Testis (tissue), 3 donors: ENCODE data around the gene AKR1A1. TPM values are rescaled to one million over a fixed set of nuclear protein-coding genes. Genes with fewer than 3 reads are reported as not detected.

Source experiments
- DNase-seq: peaks from one replicate; pipeline ENCODE4 v3.0.0-alpha.2; 2019
- H3K27ac ChIP-seq, 2 donors: fragments of 200-600 bp; sonication (generic); one replicate each; pipeline ENCODE4 v1.5.1; 2019
- H3K27me3 ChIP-seq: fragments of 200-600 bp; sonication (generic); one replicate; pipeline ENCODE4 v1.5.1; 2019
- H3K36me3 ChIP-seq: fragments of 200-600 bp; sonication (generic); one replicate; pipeline ENCODE4 v1.5.1; 2017; ENCODE audit warnings: low read depth; ENCODE audit errors: missing control alignments
- H3K4me1 ChIP-seq: fragments of 200-600 bp; sonication (generic); one replicate; pipeline ENCODE4 v1.5.1; 2019
- H3K4me3 ChIP-seq, 2 donors: fragments of 200-600 bp; sonication (generic); one replicate each; pipeline ENCODE4 v1.5.1; 2017 to 2019
- H3K9me3 ChIP-seq: fragments of 200-600 bp; sonication (generic); one replicate; pipeline ENCODE4 v1.5.1; 2017
- POLR2A ChIP-seq: fragments of 450-650 bp; IDR thresholded peaks from one replicate; pipeline ENCODE4 v1.6.1; 2017; ENCODE audit warnings: antibody characterized with exemption, mild to moderate bottlenecking, moderate library complexity
- WGBS, 2 donors: methylation state at CpG; one replicate each; pipeline ENCODE4 v1.1.5; 2018; 5-methylcytosine and 5-hydroxymethylcytosine counted together
- intact Hi-C: fragments of 100-400 bp; cut with DNase I; formaldehyde crosslinking; loops from one replicate; pipeline ENCODE4 v1.15.1; 2023; ENCODE audit warnings: low total_unique reads
- polyA plus RNA-seq: library from polyadenylated mRNA; stranded (reverse); fragments of 350-450 nt; fragmentation: Illumina TruSeq; extraction: RNeasy Lipid Tissue Mini Kit (QIAGEN cat#74804); gene quantifications from one replicate; pipeline ENCODE4 v1.2.3, GENCODE V29; 2014; ENCODE audit warnings: low read depth, low replicate concordance; ENCODE audit not compliant: insufficient read depth
- small RNA-seq, 2 donors: library from RNA; depleted of rRNA; stranded (forward); fragments of <200 nt; gene quantifications; one replicate each; pipeline ENCODE3, GENCODE V24; 2016
- total RNA-seq, 2 donors: library from RNA; depleted of rRNA; stranded (reverse); fragments of >200 nt; gene quantifications; one replicate each; pipeline ENCODE4 v1.2.3, GENCODE V29; 2016
- TF ChIP-seq, protein P1 (sequence below), 3 experiments: fragments of 450-650 bp in 2 of 3; fragments of 200-600 bp in 1 of 3; sonication (generic) in 1 of 3; IDR thresholded peaks; one replicate each; pipeline ENCODE4 v1.5.1; 2016 to 2019; ENCODE audit warnings: antibody characterized with exemption in 3 of 3, mild to moderate bottlenecking in 2 of 3, moderate library complexity in 1 of 3

The AKR1A1 gene
- total and polyA plus RNA-seq, 3 donors from 2014 or later, result 51.1 to 63.7 (median 60.1) TPM

- intact Hi-C loops, result no loop called here
- H3K36me3 ChIP-seq, result no peaks in the 10 kb centered on the region
- H3K4me1 ChIP-seq, result no peaks in the 10 kb centered on the region
- H3K27ac ChIP-seq, result no peak overlapping the region
- no peaks in the 10 kb centered on the region for H3K9me3 ChIP-seq
- no peaks in the 10 kb centered on the region for H3K27me3 ChIP-seq
- TF ChIP-seq POLR2A, result no peak
- TF ChIP-seq, protein P1, sequence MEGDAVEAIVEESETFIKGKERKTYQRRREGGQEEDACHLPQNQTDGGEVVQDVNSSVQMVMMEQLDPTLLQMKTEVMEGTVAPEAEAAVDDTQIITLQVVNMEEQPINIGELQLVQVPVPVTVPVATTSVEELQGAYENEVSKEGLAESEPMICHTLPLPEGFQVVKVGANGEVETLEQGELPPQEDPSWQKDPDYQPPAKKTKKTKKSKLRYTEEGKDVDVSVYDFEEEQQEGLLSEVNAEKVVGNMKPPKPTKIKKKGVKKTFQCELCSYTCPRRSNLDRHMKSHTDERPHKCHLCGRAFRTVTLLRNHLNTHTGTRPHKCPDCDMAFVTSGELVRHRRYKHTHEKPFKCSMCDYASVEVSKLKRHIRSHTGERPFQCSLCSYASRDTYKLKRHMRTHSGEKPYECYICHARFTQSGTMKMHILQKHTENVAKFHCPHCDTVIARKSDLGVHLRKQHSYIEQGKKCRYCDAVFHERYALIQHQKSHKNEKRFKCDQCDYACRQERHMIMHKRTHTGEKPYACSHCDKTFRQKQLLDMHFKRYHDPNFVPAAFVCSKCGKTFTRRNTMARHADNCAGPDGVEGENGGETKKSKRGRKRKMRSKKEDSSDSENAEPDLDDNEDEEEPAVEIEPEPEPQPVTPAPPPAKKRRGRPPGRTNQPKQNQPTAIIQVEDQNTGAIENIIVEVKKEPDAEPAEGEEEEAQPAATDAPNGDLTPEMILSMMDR (IDR thresholded peaks at IDR 0.05), result no peak
- no peak overlapping the region for H3K4me3 ChIP-seq
- no peak for DNase-seq
- 81 to 86% methylated on average over 8 of the region's 8 CpGs for WGBS, 2 donors
Measured at GRCh38 chr1:45612941-45613579, 62.4 kb downstream of the AKR1A1 start.

DNA sequence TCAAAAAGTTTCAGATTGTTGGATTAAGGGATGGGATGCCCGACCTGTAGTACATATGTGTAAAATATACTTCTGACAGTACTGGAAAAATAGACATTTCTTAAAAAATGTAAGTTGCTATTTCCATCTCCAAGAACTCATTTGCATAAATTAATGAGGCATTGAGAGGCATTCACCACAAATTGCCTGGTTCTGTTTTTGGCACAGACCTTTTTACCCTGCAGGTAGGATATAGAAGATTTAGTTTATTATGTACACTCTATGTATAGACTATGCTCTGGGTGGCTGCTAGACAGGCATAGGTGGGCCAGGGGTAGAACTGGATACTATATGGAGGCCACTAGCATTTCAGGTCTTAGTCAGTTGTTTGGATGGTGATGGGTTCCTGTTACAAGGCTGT is 65.3 kb downstream of the AKR1A1 start:
- no peak for DNase-seq
- Histone ChIP-seq H3K27me3 (no peaks in the 10 kb centered on the region), H3K27ac (no peak overlapping the region), H3K9me3 (no peaks in the 10 kb centered on the region), H3K4me3 (no peak overlapping the region), H3K36me3 (no peaks in the 10 kb centered on the region), H3K4me1 (no peaks in the 10 kb centered on the region)
- no peak for TF ChIP-seq POLR2A
- TF ChIP-seq, protein P1 (IDR thresholded peaks at IDR 0.05), result no peak
- intact Hi-C loops, result no loop called here
- WGBS, 2 donors, result 92 to 94% methylated on average over 1 of the region's 1 CpG

GRCh38 chr1:45617618-45618017 is 67.0 kb downstream of the AKR1A1 start:
- intact Hi-C loops, result no loop called here
- no peak overlapping the region for H3K27ac ChIP-seq
- no peaks in the 10 kb centered on the region for H3K9me3 ChIP-seq
- H3K27me3 ChIP-seq, result no peaks in the 10 kb centered on the region
- H3K36me3 ChIP-seq, result no peaks in the 10 kb centered on the region
- DNase-seq, result no peak
- TF ChIP-seq, protein P1 (IDR thresholded peaks at IDR 0.05), result no peak
- 74 to 85% methylated on average over 4 of the region's 4 CpGs for WGBS, 2 donors
- no peak overlapping the region for H3K4me3 ChIP-seq
- no peaks in the 10 kb centered on the region for H3K4me1 ChIP-seq

GRCh38 chr1:45619149-45619921 is 68.7 kb downstream of the AKR1A1 start:
- H3K9me3 ChIP-seq, result no peaks in the 10 kb centered on the region
- no peaks in the 10 kb centered on the region for H3K27me3 ChIP-seq
- no peak for DNase-seq
- TF ChIP-seq POLR2A, result no peak
- TF ChIP-seq, protein P1 (IDR thresholded peaks at IDR 0.05), result no peak
- no peak overlapping the region for H3K4me3 ChIP-seq
- WGBS, 2 donors, result 66 to 73% methylated on average over 8 of the region's 8 CpGs
- peaks cover 8% of the 10 kb centered on the region for H3K4me1 ChIP-seq
- peak overlapping the region in 1 of 2 donors; percentile 32 for H3K27ac ChIP-seq
- intact Hi-C loops, result no loop called here
- no peaks in the 10 kb centered on the region for H3K36me3 ChIP-seq

Small RNA genes within 50 kb of the gene (small RNA-seq; reads per million reads assigned to genes)
- 0 reads per million in 2 donors for gene AL355480.1
- 0 to 0.18 reads per million in 2 donors for gene AL355480.2
- gene AL355480.3, result 0 reads per million in 2 donors
- gene AL355480.4, result 0 reads per million in 2 donors

Other genes with a start within 250 kb of the AKR1A1 start
- gene HPDL, start 223.9 kb upstream of the AKR1A1 start, total RNA-seq, result 1 to 10 TPM; 1.1 to 1.3 TPM
- not detected for gene HPDL, start 223.9 kb upstream of the AKR1A1 start, polyA plus RNA-seq
- gene TOE1, start 210.7 kb upstream of the AKR1A1 start, total RNA-seq, result 10 to 100 TPM; 16.3 to 25.1 TPM
- 48.3 TPM for gene TOE1, start 210.7 kb upstream of the AKR1A1 start, polyA plus RNA-seq
- gene MUTYH, start 210.4 kb upstream of the AKR1A1 start, total RNA-seq, result 10 to 100 TPM; 26.8 to 31.5 TPM
- 15.1 TPM for gene MUTYH, start 210.4 kb upstream of the AKR1A1 start, polyA plus RNA-seq
- 10 to 100 TPM; 14.3 to 20.9 TPM for gene TESK2, start 59.7 kb upstream of the AKR1A1 start, total RNA-seq
- gene TESK2, start 59.7 kb upstream of the AKR1A1 start, polyA plus RNA-seq, result 22.7 TPM
- 1 to 10 TPM; 2.9 to 4.8 TPM for gene CCDC163, start 50.8 kb upstream of the AKR1A1 start, total RNA-seq
- gene CCDC163, start 50.8 kb upstream of the AKR1A1 start, polyA plus RNA-seq, result 5.7 TPM
- 1 to 10 TPM; 7.1 to 7.3 TPM for gene MMACHC, start 50.5 kb upstream of the AKR1A1 start, total RNA-seq
- gene MMACHC, start 50.5 kb upstream of the AKR1A1 start, polyA plus RNA-seq, result 17.4 TPM
- gene PRDX1, start 28.9 kb upstream of the AKR1A1 start, total RNA-seq, result 100 to 1,000 TPM; 180 to 185 TPM
- gene PRDX1, start 28.9 kb upstream of the AKR1A1 start, polyA plus RNA-seq, result 251 TPM
- gene NASP, start 33.2 kb downstream of the AKR1A1 start, total RNA-seq, result 100 to 1,000 TPM; 184 to 194 TPM
- 206 TPM for gene NASP, start 33.2 kb downstream of the AKR1A1 start, polyA plus RNA-seq
- gene CCDC17, start 73.2 kb downstream of the AKR1A1 start, total RNA-seq, result 1 to 10 TPM; 3.8 to 5.0 TPM
- 4.4 TPM for gene CCDC17, start 73.2 kb downstream of the AKR1A1 start, polyA plus RNA-seq
- gene GPBP1L1, start 135.7 kb downstream of the AKR1A1 start, total RNA-seq, result 100 to 1,000 TPM; 178 to 233 TPM
- gene GPBP1L1, start 135.7 kb downstream of the AKR1A1 start, polyA plus RNA-seq, result 151 TPM
- gene TMEM69, start 137.4 kb downstream of the AKR1A1 start, total RNA-seq, result 10 to 100 TPM; 26.2 to 30.9 TPM
- gene TMEM69, start 137.4 kb downstream of the AKR1A1 start, polyA plus RNA-seq, result 29.5 TPM
- gene IPP, start 199.8 kb downstream of the AKR1A1 start, total RNA-seq, result 10 to 100 TPM; 12.5 to 20.5 TPM
- gene IPP, start 199.8 kb downstream of the AKR1A1 start, polyA plus RNA-seq, result 26.3 TPM